HG03135 (cell line): ENCODE data around the gene ST3GAL5.

ENCODE experiments used
- ATAC-seq: cut with Tn5 transposase; IDR thresholded peaks from one replicate; pipeline ENCODE4 v1.9.1; 2021; ENCODE audit warnings: mild to moderate bottlenecking, moderate library complexity; ENCODE audit not compliant: unreplicated experiment

Gene ST3GAL5

DNA sequence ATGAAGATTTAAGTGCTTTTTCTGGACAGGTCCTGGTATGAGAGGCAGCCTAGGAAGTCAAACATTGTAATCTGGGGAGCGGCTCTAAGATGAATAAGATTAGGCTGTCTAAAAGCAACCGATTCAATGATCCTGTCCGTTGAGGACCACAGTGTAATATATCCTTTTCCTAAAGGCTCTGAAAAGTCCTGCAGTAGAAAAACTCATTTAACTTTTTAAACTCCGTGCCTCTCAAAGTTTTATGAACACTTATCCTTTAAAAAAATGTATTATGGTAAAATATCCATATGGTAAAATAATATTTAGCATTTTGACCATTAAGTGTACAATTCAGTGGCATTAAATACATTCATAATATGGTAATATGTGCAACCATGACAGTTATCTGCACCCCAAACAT, 95.2 kb downstream of the ST3GAL5 start:
- no peak for ATAC-seq

DNA sequence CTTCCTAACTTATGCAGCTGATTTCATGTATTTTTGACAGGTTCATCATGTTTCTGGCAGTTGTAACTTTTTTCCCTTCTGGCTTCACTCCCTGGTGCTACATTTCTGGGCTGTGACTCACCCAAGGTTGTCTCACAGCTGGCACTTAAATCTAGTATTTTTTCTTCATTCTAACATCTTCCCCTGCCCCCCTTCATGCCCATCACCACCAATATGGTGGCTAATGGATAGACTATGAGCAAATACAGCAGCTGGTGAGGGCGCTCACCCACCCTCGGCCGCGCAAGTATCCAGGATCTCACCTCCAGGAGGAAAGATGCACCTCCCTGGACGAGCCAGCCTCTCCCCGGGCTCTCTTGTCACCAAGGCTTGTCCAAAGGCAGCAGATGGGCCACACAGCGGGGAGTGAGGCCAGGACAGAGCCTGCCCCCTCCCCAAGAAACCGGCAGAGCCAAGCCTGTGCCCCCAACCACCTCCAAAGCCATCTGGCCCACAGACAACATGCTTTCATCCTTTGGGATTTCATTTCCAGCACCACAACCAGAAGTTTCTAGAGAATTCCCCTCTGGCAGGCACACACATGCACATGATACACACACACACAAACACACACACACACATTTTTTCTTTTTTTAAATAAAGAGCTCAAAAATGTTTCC, 95.9 kb downstream of the ST3GAL5 start:
- no peak for ATAC-seq

DNA sequence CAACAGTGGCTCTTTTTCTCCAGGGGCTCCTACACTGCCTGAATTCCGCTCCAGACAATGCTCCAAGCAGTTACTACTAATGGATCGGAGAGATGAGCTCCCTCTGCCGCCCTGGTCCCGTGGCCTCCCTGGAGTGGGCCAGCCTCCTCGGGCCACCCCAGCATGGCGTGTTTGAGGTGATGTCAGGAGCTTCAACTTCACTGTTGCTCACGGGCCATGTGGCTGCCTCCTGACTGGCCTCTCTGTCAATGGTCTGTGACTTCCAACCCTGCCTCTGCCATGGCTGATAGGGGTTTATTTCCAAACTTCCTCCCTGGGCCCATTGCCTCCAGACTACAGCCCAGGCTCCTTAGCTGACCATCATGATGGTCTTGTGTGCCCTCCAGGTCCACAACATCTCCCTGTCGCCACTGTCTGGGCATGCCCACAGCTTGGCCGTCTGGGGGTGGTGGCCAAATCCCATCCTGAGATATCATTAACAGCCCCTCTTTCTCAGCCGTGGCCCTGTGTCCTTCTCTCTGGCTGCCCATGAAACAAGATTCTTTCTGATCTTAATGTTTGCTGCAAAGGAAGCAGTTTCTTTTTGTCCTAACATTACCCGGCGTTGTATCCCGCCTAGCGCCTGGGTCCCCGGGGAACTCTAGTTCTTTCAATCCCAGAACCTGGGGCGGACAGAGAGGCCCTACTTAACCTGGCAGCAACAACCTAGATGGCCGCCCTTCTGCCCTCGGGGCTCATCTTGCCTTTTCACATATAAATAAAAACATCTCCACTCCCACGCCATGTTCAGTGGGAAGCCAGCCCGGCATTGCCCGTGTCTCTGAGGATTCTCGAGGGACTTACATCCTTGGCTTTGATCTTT, 96.9 kb downstream of the ST3GAL5 start:
- no peak for ATAC-seq

DNA sequence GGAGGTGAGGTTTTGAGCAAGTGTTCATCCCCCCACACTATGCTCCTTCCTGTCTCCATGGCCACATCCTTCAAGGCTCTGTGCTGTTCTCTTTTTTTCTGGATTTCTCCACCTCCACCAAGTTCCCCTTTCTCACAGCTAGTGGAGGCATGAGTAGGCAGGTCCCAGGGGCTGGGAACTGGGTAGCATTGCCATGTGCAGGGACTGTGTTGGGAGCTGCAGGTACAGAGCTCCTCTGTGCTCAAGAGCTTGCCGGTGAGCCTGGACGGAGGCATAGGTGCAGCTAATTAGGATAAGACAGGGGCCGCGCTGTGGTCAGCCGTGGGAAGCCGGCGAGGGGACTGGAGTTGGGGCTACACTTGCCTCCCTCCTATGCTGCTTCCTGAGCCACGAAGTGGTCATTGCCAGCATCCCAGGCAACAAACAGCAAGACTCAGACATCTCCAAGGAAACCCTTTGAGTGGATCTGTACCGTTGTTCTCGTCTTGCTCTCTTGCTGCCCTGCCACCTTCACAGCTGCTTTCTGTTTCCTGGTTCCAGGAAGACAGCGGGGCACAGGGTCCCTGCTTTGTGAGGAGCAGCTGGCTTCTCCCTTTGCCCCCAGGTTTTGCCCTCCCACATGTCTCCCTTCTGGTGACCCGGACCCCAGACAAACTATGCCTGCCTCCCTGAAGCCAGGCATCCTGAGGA, 98.1 kb downstream of the ST3GAL5 start:
- no peak for ATAC-seq

DNA sequence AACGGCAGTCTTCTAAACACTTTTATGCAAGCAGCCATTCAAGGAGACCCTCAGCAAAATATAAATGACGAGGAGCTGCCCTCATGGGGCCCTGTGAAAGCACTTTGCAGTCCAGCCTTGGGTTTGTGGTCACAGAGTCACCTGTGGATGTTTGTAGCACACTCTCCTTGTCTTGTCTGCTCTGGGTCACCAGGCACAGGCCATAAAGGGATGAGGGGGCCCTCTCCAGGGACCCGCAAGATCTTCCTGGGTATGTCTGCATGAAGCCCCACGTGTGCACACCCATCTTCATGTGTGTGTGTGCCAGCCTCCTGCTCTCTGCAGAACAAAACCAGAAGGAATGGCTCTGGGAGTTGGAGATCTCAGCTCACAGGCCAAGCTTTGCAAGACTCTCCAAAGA, 98.8 kb downstream of the ST3GAL5 start:
- no peak for ATAC-seq

DNA sequence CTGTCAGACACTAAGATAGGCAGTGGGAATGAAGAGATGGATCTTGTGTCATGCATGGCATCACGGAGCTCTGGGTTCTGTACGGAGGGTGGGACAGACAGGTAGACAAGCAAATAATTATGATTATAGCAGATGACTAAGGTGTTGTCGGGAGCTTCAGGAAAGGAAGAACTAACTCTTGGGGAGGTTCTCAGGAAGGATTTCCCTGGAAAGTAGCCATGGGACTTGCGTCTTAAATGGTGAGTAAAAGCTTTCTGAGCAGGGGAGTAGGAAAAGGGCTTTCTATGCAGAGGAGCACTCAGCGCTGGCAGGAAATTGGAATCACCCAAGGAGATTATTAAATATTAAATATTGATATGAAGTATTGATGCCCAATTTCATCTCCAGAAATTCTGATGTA, 99.5 kb downstream of the ST3GAL5 start:
- ATAC-seq: no peak

DNA sequence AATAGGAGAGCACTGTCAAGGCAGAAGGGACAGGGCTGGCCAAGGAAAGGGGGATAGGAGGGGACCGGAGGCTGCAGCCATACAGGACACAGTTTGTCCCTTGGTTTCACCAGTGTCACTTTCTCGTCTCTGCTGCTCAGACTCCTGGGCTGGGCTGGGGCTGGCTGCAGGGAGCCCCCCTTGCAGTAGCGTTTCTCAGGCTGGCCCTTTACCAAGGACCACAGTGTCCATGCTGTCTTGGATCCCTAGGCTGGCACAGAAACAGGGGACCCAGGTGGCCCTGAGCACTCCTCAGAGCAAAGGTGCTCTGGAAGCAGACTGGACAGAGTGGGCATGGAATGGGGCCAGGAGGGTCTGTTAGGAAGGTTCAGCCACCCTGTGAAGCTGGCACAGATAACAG, 100.2 kb downstream of the ST3GAL5 start:
- ATAC-seq: no peak

DNA sequence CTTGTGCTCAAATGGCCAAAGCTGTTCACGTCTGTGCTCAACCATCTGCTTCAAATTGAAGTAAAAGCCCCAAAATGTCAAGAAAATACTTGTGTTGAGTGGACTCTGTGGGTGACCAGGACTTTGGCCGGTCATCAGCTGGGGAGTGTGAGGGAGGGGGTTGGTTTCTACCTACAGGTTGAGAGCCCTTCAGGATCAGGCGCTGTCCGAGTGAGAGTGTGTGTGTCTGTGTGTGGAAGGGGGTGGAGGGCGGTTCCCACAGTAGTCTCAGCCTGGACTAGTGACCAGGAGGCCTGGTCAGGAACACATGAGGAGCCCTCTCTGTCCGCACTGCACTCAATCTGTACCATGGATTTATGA, 100.8 kb downstream of the ST3GAL5 start:
- no peak for ATAC-seq

DNA sequence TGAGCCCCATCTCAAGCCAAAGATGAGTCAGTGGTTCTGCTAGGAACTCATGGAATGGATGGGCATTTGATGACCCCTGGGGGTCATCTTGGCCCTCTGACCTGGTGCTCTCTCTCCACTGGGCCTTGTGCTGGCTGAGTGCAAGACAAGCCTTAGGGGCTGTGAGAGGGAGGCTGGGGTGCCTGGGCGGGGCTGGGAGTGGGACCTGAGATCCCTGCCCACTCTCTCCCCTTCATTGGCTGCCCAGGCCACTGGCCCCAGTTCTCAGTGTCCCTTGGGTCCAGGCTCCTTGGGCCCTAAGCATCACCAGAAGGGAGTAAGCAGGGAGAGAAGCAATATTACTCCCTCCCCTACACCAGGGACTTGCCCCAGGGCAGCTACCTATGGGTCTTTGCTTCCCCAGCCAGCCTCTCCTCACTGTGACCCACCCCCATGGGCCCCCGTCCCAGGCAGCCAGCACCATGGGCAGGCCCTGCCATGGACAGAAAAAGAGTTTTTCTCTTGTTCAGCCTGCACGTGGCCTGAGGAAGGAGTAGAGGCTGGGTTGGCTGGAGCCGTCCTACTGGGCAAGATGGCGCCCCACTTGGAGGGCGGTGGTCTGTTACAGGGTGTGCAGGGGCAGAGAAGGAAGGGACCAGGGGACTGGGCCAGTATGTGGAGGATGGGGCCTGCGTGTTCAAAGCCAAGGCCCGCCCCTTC, 101.4 kb downstream of the ST3GAL5 start:
- no peak for ATAC-seq
